Spleen (tissue), 11 donors: ENCODE data around the gene BAHCC1. TPM values are rescaled to one million over a fixed set of nuclear protein-coding genes. Genes with fewer than 3 reads are reported as not detected.

Experiments
- DNase-seq: peaks from one replicate; pipeline ENCODE4 v3.0.0-alpha.2; 2020
- H3K27ac ChIP-seq, 8 donors: fragments of 200-600 bp; sonication (generic) in 7 of 8; 1 replicate in 4 of 8; 2 replicates in 4 of 8; pipeline versions ENCODE4 v1.5.0 to v1.8.0; 2016 to 2021; ENCODE audit warnings: inconsistent platforms in 4 of 8, mild to moderate bottlenecking in 4 of 8, moderate library complexity in 1 of 8
- H3K27me3 ChIP-seq, 7 donors: fragments of 200-600 bp; sonication (generic) in 6 of 7; replicated peaks in 1 of 7; 1 replicate in 4 of 7; 2 replicates in 3 of 7; pipeline versions ENCODE4 v1.5.0 to v1.8.0; 2016 to 2021; ENCODE audit warnings: inconsistent platforms in 3 of 7, mild to moderate bottlenecking in 1 of 7
- H3K36me3 ChIP-seq, 6 donors: fragments of 200-600 bp; sonication (generic) in 5 of 6; 1 replicate in 4 of 6; 2 replicates in 2 of 6; pipeline versions ENCODE4 v1.5.0 to v1.8.0; 2016 to 2021; ENCODE audit warnings: inconsistent platforms in 2 of 6
- H3K4me1 ChIP-seq, 6 donors: fragments of 200-600 bp; sonication (generic) in 5 of 6; 1 replicate in 3 of 6; 2 replicates in 3 of 6; pipeline versions ENCODE4 v1.5.0 to v1.8.0; 2016 to 2021; ENCODE audit warnings: inconsistent platforms in 3 of 6
- H3K4me3 ChIP-seq, 8 donors: fragments of 200-600 bp; sonication (generic) in 7 of 8; 1 replicate in 4 of 8; 2 replicates in 4 of 8; pipeline versions ENCODE4 v1.5.0 to v1.8.0; 2016 to 2021; ENCODE audit warnings: inconsistent platforms in 4 of 8, mild to moderate bottlenecking in 4 of 8, moderate library complexity in 2 of 8
- H3K9me3 ChIP-seq, 8 donors: fragments of 200-600 bp; sonication (generic) in 7 of 8; 1 replicate in 4 of 8; 2 replicates in 4 of 8; pipeline versions ENCODE4 v1.5.0 to v1.8.0; 2016 to 2021; ENCODE audit warnings: inconsistent platforms in 4 of 8
- POLR2A ChIP-seq, 3 donors: fragments of 450-650 bp; IDR thresholded peaks; one replicate each; pipeline ENCODE4 v1.5.1; 2017; ENCODE audit warnings: antibody characterized with exemption in 3 of 3, mild to moderate bottlenecking in 1 of 3
- POLR2AphosphoS5 ChIP-seq, 3 donors: sonication (generic); formaldehyde crosslinking; IDR thresholded peaks; one replicate each; pipeline ENCODE4 v1.5.1; 2017; ENCODE audit warnings: antibody characterized with exemption in 3 of 3
- WGBS, 5 donors: extraction: QIAGEN DNeasy Blood & Tissue Kit in 3 of 5; methylation state at CpG; one replicate each; pipeline versions ENCODE4 v1.1.5 to v1.1.7; 2013 to 2018; 5-methylcytosine and 5-hydroxymethylcytosine counted together
- intact Hi-C: fragments of 100-400 bp; cut with DNase I; formaldehyde crosslinking; loops from one replicate; pipeline ENCODE4 v1.15.0; 2023; ENCODE audit warnings: low total_unique reads
- polyA plus RNA-seq, 3 donors: library from polyadenylated mRNA; stranded (reverse); fragments of 200-250 nt; gene quantifications; one replicate each; pipeline ENCODE4 v1.2.1, GENCODE V29; 2013
- total RNA-seq, 7 donors: library from RNA; depleted of rRNA in 3 of 7; stranded (reverse); fragments of >200 nt in 3 of 7; fragmentation: NEBNext Ultra II Directional in 4 of 7; extraction: Animal tissue kit (Norgen Biotek cat#: 25700) in 4 of 7; gene quantifications; one replicate each; pipeline versions ENCODE4 v1.1.0 to v1.2.1, GENCODE V29; 2016 to 2021
- TF ChIP-seq, protein P1 (sequence below), 11 experiments: fragments of 200-600 bp in 7 of 11; fragments of 450-650 bp in 4 of 11; sonication (generic) in 4 of 11; IDR thresholded peaks in 8 of 11; conservative IDR thresholded peaks in 3 of 11; 1 replicate in 7 of 11; 2 replicates in 4 of 11; pipeline versions ENCODE4 v1.4.0 to v1.8.0; 2016 to 2021; ENCODE audit warnings: antibody characterized with exemption in 11 of 11, inconsistent platforms in 4 of 11, mild to moderate bottlenecking in 1 of 11
- donor health status: healthy with polysubstance abuse.
- donor health status: DM: no; HTN: no; CAD: no; lungs with moderate emphysema.
- donor health status: DM: no; HTN: no; CAD: no.
- donor health status: Bipolar disorder and iron deficiency.
- donor health status: healthy.
- donor health status: DM: no; HTN: no; CAD: no.
- donor health status: DM: yes; HTN: yes; CAD: no.

BAHCC1 gene
- total and polyA plus RNA-seq, 10 donors: 1.7 to 20.3 (median 12.4) TPM

DNA sequence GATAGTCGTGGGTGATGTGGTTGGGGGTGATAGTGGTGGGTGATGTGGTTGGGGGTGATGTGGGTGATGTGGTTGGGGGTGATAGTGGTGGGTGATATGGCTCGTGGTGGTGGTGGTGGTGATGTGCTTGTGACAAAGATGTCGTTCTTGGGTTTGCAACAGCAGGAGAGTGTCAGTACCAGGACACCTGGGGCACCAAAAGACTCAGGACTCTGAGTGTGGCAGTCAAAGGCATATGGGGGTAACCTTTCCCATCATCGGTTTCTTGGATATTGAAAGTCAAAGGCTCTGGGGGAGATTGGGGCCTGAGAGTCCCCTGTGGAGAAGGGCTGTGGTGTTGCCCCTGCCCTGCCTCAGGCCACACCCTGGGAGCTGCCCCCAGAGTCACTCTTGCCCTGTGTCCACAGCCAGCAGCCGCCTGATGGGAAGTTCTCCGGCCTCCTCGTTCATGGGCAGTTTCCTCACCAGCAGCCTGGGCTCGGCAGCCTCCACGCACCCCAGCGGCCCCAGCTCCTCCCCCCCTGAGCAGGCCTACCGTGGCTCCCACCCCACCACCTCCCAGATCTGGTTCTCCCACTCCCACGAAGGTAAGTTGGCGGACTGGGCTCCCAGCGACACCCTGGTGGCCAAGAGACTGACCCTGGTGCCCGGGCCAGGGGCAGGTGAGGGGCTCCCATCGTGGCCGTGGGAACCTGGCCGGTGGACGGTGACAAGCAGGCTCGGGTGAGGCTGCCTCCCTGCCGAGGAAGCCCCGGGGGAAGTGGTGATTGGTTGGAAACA, 31.3 kb downstream of the BAHCC1 start:
- no peak overlapping the region for H3K4me3 ChIP-seq
- WGBS, 5 donors: 32 to 46% (median 35%) methylated on average over 14 to 22 of the region's 22 CpGs
- no peak for TF ChIP-seq POLR2A (IDR thresholded peaks at IDR 0.05)
- TF ChIP-seq POLR2AphosphoS5 (IDR thresholded peaks at IDR 0.05): no peak
- TF ChIP-seq, protein P1, sequence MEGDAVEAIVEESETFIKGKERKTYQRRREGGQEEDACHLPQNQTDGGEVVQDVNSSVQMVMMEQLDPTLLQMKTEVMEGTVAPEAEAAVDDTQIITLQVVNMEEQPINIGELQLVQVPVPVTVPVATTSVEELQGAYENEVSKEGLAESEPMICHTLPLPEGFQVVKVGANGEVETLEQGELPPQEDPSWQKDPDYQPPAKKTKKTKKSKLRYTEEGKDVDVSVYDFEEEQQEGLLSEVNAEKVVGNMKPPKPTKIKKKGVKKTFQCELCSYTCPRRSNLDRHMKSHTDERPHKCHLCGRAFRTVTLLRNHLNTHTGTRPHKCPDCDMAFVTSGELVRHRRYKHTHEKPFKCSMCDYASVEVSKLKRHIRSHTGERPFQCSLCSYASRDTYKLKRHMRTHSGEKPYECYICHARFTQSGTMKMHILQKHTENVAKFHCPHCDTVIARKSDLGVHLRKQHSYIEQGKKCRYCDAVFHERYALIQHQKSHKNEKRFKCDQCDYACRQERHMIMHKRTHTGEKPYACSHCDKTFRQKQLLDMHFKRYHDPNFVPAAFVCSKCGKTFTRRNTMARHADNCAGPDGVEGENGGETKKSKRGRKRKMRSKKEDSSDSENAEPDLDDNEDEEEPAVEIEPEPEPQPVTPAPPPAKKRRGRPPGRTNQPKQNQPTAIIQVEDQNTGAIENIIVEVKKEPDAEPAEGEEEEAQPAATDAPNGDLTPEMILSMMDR (IDR thresholded peaks at IDR 0.05 in 8 of 11, conservative IDR thresholded peaks at IDR 0.05 in 3 of 11): no peak
- peaks cover 31 to 76% (median 67%) of the 10 kb centered on the region in 6 donors for H3K4me1 ChIP-seq
- H3K36me3 ChIP-seq: no peaks in the 10 kb centered on the region
- intact Hi-C loops: no loop called here
- no peak overlapping the region for H3K27ac ChIP-seq
- no peak for DNase-seq
- peaks cover 0 to 74% (median 39%) of the 10 kb centered on the region in 7 donors for H3K27me3 ChIP-seq
- H3K9me3 ChIP-seq: no peaks in the 10 kb centered on the region

DNA sequence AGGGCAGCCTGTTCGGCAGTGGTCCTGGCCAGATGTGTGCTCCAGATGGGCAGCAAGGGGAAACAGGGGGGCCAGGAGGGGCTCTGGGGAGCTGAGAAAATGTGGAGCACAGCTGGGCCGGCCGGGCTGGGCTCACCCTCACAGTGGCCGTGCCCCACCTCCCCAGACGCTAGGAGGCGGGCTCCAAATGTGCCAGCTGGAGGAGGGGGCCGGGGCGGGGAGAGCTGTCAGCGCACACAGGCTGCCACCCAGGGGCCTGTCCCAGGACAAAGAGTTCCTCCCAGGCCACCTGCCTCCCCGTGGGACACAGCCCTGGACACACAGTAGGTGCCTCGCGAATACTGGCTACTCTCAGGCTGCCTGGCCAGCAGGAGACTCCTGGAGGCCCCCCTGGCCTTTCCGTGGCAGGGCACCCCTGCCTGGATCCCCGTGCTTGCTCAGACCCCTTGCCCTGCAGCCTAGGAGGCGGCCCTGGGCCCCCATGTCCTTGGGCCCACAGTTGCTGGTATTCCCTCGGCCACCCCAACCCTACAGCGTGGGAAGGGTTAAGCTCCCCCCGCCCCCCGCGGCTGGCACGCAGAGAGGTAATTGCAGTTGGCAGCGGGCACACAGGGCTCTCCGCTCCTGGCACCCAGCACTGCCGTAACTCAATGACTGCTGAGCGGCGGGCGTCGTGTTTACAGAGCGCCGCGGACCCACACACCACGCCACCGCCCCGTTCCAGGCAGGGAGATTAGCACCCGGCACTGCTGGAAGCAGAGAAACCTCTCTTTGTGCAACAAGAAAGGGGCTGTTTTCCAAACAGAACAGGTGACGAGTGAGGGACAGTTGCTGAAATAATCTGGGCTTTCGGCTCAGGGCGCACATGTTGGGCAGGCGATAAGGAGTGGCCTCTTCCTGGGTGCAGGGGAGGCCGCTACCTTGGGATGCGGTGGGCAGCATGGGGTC, 32.2 kb downstream of the BAHCC1 start:
- intact Hi-C loops: no loop called here
- Histone ChIP-seq H3K36me3 (no peaks in the 10 kb centered on the region), H3K4me3 (no peak overlapping the region), H3K9me3 (no peaks in the 10 kb centered on the region), H3K4me1 (peaks cover 29 to 75% (median 64%) of the 10 kb centered on the region in 6 donors), H3K27me3 (peaks cover 0 to 75% (median 39%) of the 10 kb centered on the region in 7 donors), H3K27ac (no peak overlapping the region)
- TF ChIP-seq, protein P1 (IDR thresholded peaks at IDR 0.05 in 8 of 11, conservative IDR thresholded peaks at IDR 0.05 in 3 of 11): no peak
- no peak for TF ChIP-seq POLR2AphosphoS5 (IDR thresholded peaks at IDR 0.05)
- TF ChIP-seq POLR2A (IDR thresholded peaks at IDR 0.05): no peak
- 23 to 42% (median 30%) methylated on average over 26 to 41 of the region's 41 CpGs for WGBS, 5 donors
- DNase-seq: no peak

DNA sequence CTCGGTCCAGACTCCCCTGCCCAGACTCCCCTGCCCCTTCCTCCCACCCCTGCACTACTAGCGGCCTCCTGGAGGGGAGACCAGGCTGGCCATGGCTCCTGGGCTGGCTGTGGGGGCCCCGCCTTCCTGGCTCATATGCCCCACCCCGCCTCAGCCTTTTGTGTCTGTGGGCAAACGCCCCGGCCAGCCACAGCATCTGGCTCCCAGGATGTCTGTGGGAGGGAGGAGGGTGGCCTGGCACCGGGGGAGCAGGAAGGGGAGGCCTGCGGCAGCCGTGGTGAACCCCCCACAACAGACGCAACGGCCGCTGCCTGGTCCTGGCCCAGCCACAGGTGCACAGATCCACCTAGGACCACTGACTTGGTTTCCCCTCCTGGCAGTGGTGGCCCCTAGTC, 32.9 kb downstream of the BAHCC1 start:
- no peak for TF ChIP-seq POLR2AphosphoS5 (IDR thresholded peaks at IDR 0.05)
- TF ChIP-seq POLR2A (IDR thresholded peaks at IDR 0.05): no peak
- TF ChIP-seq, protein P1 (IDR thresholded peaks at IDR 0.05 in 8 of 11, conservative IDR thresholded peaks at IDR 0.05 in 3 of 11): no peak
- no peaks in the 10 kb centered on the region for H3K9me3 ChIP-seq
- DNase-seq: no peak
- WGBS, 5 donors: 21 to 33% (median 27%) methylated on average over 1 to 12 of the region's 12 CpGs
- H3K27ac ChIP-seq: no peak overlapping the region
- peaks cover 28 to 68% (median 58%) of the 10 kb centered on the region in 6 donors for H3K4me1 ChIP-seq
- no peaks in the 10 kb centered on the region for H3K36me3 ChIP-seq
- H3K4me3 ChIP-seq: no peak overlapping the region
- H3K27me3 ChIP-seq: peaks cover 0 to 68% (median 39%) of the 10 kb centered on the region in 7 donors
- intact Hi-C loops: no loop called here
